Smooth muscle cell of the umbilical artery (primary cell): ENCODE results near the gene RPS6KA6. TPM values are rescaled to one million over a fixed set of nuclear protein-coding genes. Genes with fewer than 3 reads are reported as not detected.

Experiments used
- total RNA-seq: library from RNA; depleted of rRNA; stranded (reverse); fragments of >200 nt; gene quantifications from 2 replicates; pipeline ENCODE4 v1.2.3, GENCODE V29; 2014

RPS6KA6 gene
- 3.3 and 5.7 TPM in 2 replicates for total RNA-seq

DNA sequence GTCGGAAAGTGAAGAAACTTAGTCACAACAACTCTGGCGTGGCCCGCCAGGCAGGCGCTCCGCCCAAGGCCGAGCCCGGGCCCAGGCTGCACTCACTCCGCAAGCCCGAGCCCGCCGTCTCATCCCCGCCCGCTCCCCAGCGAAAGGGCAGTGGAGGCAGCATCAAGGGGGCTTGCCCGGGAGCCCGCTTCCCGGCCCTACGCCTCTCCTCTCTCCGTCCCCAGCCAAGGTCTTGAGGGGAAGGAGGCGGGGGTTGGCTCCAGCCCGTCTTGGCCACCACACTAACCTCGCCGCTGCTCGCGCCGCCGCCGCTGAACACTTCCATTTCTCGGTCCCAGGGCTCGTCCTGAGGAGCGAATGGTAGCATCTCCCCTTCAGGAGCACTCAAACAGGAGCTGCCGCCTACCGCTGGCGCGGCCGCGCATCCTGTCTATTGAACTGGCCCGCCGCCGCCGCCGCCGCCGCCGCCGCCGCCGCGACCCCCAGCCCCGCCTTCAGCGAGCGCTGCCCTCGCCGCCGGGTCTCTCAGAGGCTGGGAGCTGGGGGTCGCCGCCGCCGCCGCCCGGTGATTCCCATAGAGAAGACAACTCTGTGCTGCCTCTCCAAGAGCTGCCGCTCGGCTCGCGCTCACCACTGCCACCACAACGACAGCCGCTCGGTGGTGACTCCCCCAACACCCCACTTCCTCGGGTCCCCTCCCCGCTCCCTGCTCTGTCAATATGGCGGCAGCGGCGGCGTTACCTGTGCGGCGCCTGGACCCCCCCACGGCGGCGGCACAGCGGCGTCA is at the start of gene RPS6KA6:
RPS6KA6 (minus strand) TSS at position 667 of the 787 bp plus-strand sequence; CDS start at position 367, 300 bp downstream.

